HG03460 (cell line): ENCODE measurements around the gene NPAS2.

Experiments used
- ATAC-seq: cut with Tn5 transposase; IDR thresholded peaks from one replicate; pipeline ENCODE4 v1.9.1; 2021; ENCODE audit not compliant: unreplicated experiment

NPAS2 gene

DNA sequence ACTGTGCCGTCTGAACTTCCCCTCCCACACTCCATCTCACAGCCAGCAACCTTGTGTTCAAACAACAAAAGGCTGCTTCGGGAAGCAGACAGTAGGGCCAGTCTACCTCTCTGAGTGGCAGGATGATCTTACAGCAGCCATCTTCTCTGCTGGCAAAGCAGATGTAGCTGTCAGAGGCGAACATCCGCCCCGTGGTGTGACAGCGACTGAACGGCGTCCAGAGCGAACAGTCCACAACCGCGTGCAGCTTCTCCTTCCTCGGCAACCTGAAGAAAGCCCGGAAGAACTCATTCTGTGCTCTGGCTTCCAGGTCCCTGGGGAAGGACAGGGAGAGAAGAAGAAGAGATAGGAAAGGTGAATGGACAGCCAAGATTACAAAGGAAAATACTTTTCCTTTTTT is 220.1 kb downstream of the NPAS2 start:
- no peak for ATAC-seq

DNA sequence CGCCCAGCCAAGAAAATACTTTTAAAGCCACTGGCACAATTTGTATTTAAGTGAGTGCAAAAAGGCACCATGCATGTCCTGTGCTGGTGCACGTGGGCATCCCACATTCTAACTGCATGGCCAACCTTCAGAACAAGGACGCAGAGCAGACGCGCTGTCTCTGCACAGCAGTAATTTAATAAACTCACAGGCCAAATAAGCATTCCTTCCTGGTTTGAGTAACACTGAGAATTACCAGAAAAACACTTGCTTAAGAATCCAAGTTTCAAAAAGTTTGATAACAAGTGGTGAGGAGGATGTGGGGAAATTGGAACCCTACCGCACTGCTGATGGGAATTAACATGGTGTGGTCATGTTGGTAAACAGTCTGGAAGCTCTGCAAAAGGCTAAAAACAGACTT is 220.8 kb downstream of the NPAS2 start:
- ATAC-seq: no peak

DNA sequence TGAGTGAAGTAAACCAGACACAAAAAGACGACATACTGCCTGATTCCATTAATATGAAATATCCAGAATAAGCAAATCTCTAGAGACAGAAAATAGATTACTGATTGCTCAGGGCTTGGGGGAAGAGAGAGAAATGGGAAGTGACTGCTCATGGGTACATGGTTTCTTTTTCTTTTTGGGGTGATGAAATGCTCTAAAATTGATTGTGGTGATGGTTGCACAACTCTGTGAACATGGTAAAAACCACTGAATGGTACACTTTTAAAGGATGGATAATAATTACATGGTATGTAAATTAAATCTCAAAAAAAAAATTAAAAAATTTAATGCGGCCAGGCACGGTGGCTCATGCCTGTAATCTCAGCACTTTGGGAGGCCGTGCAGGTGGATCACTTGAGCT is 221.5 kb downstream of the NPAS2 start:
- ATAC-seq: no peak

DNA sequence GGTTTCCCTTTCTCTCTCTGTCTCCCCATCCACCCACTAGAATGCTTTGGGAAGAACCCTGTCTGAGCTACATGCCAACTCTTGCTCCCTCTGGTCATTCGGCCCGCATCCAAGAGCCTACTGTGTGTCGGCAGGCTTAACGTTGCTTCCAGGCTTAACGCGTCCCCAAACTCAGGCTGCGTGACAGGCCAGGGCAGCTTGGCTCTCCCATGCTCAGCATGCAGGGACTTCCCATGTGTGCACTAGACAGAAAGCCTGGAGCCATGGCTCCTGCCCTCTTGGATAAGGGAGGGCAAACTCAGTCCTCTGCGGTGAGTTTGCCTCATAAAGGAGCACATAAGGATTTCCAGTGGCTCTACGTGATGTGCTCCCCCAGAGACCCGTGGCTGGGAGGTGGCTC is 225.4 kb downstream of the NPAS2 start:
- no peak for ATAC-seq
